K562 (cell line): ENCODE results near the gene KCNAB1. TPM values are rescaled to one million over a fixed set of nuclear protein-coding genes. Genes with fewer than 3 reads are reported as not detected.
"Not testable (repeated sequence)": the region's sequence is repeated elsewhere in the genome, so short reads cannot be mapped to it uniquely, and the experiment has no call there.

Source experiments
- ATAC-seq: fragments of 200-7000 bp; cut with Tn5 transposase; 3 replicates; pipeline ENCODE4 v1.9.1; 2020; ENCODE audit warnings: moderate library complexity
- BruUV-seq: library from RNA; stranded (reverse); fragments of 400-500 nt; replicated peaks from 2 replicates; lab custom pipeline; 2021; lab: Mats Ljungman, UMichigan
- CTCF ChIA-PET: fragments of 300-600 bp; formaldehyde crosslinking; extraction: SDS; loops from one replicate; lab custom pipeline; 2021; ENCODE audit warnings: low intra/inter-chr PET ratio; lab: Yijun Ruan, JAX
- POLR2A ChIA-PET: fragments of 300-600, 350-650 bp; sonication (Branson Sonifier 250); formaldehyde crosslinking; extraction: SDS; loops from one replicate; lab custom pipeline; 2021; ENCODE audit warnings: antibody characterized with exemption, inconsistent platforms; lab: Yijun Ruan, JAX
- DNase-seq, 4 experiments: peaks; one replicate each; pipeline versions ENCODE4 v3.0.0 to v3.0.0-alpha.2; 2011 to 2018; ENCODE audit warnings: low spot score in 3 of 4, mixed read lengths in 3 of 4; ENCODE audit errors: extremely low read depth in 1 of 4
- FAIRE-seq: peaks from 2 replicates; lab custom pipeline; 2011; peaks lifted over from hg19 to GRCh38; lab: Jason Lieb, UNC
- H2AFZ ChIP-seq: 2 replicates; pipeline ENCODE4 v1.6.0; 2011; ENCODE audit warnings: low read depth, low read length, control low read depth, inconsistent platforms
- H3K27ac ChIP-seq: fragments of 200-600 bp; 3 replicates; pipeline ENCODE4 v1.8.0; 2011; ENCODE audit warnings: low read depth, mild to moderate bottlenecking, control low read depth, inconsistent platforms, low read length, moderate library complexity, mixed read lengths; ENCODE audit errors: extremely low read depth
- H3K27me3 ChIP-seq, 2 experiments: fragments of 300-600 bp in 1 of 2; 2 replicates in 1 of 2; 3 replicates in 1 of 2; pipeline versions ENCODE4 v1.6.0 to v1.8.0; 2011; ENCODE audit warnings: inconsistent platforms in 2 of 2, low read length in 2 of 2, mild to moderate bottlenecking in 1 of 2, mixed read lengths in 1 of 2, moderate library complexity in 1 of 2; ENCODE audit not compliant: control insufficient read depth in 2 of 2, insufficient read depth in 2 of 2
- H3K36me3 ChIP-seq: fragments of 300-600 bp; 3 replicates; pipeline ENCODE4 v1.8.0; 2011; ENCODE audit warnings: mild to moderate bottlenecking, low read length, inconsistent platforms; ENCODE audit not compliant: control insufficient read depth, insufficient read depth
- H3K4me1 ChIP-seq, 2 experiments: fragments of 200-600 bp in 1 of 2; replicated peaks in 1 of 2; 2 replicates in 1 of 2; 3 replicates in 1 of 2; pipeline versions ENCODE4 v1.5.1 to v1.8.0; 2011; ENCODE audit warnings: inconsistent platforms in 2 of 2, low read length in 2 of 2, mild to moderate bottlenecking in 1 of 2, mixed read lengths in 1 of 2, moderate library complexity in 1 of 2; ENCODE audit not compliant: control insufficient read depth in 2 of 2, insufficient read depth in 2 of 2
- H3K4me2 ChIP-seq: 2 replicates; pipeline ENCODE4 v1.6.1; 2011; ENCODE audit warnings: low read length, control low read depth, inconsistent platforms, mixed read lengths; ENCODE audit not compliant: insufficient read depth
- H3K4me3 ChIP-seq: fragments of 200-600 bp; sonication (generic), shearing (Covaris generic); 2 replicates; pipeline ENCODE4 v1.5.1; 2016; ENCODE audit warnings: control low read depth, inconsistent platforms
- H3K79me2 ChIP-seq: fragments of 200-600 bp; 3 replicates; pipeline ENCODE4 v1.8.0; 2011; ENCODE audit warnings: low read length, inconsistent platforms; ENCODE audit not compliant: control insufficient read depth, insufficient read depth
- H3K9ac ChIP-seq, 2 experiments: 2 replicates each; pipeline versions ENCODE4 v1.6.0 to v1.6.1; 2011; ENCODE audit warnings: low read depth in 2 of 2, low read length in 2 of 2, control low read depth in 1 of 2, inconsistent platforms in 1 of 2, mild to moderate bottlenecking in 1 of 2, mixed read lengths in 1 of 2; ENCODE audit not compliant: insufficient read depth in 1 of 2
- H3K9me1 ChIP-seq: one replicate; pipeline ENCODE4 v1.6.0; 2011; ENCODE audit warnings: inconsistent platforms, mild to moderate bottlenecking, low read length, moderate library complexity; ENCODE audit not compliant: control insufficient read depth, insufficient read depth
- H3K9me3 ChIP-seq: replicated peaks from 2 replicates; pipeline ENCODE4 v1.5.1; 2011; ENCODE audit warnings: low read depth, low read length, inconsistent platforms; ENCODE audit not compliant: control insufficient read depth, insufficient read depth
- H4K20me1 ChIP-seq: replicated peaks from 2 replicates; pipeline ENCODE4 v1.6.1; 2011; ENCODE audit warnings: low read length, inconsistent platforms, mixed read lengths; ENCODE audit not compliant: control insufficient read depth, insufficient read depth
- ARID3B ChIP-seq: fragments of 250-450 bp; sonication (Bioruptor Pico); IDR thresholded peaks from 2 replicates; pipeline ENCODE4 v1.4.0; 2020; ENCODE audit warnings: borderline replicate concordance
- BMI1 ChIP-seq: fragments of 150-350 bp; IDR thresholded peaks from 2 replicates; pipeline ENCODE4 v1.6.1; 2014; ENCODE audit warnings: low read length
- DMBX1 ChIP-seq: fragments of 250-450 bp; sonication (Bioruptor Pico); IDR thresholded peaks from 2 replicates; pipeline ENCODE4 v1.8.0; 2022; ENCODE audit warnings: inconsistent platforms, mild to moderate bottlenecking, moderate library complexity, borderline replicate concordance
- FOS ChIP-seq: IDR thresholded peaks from 3 replicates; pipeline ENCODE4 v1.6.1; 2011; ENCODE audit not compliant: insufficient read length; ENCODE audit errors: extremely low read depth
- FOXP1 ChIP-seq: sonication (generic); formaldehyde crosslinking; IDR thresholded peaks from 2 replicates; pipeline ENCODE4 v1.8.0; 2022; ENCODE audit warnings: mild to moderate bottlenecking, missing genetic modification reagents
- HINFP ChIP-seq: fragments of 450-650 bp; conservative IDR thresholded peaks from 2 replicates; pipeline ENCODE4 v1.6.1; 2016; ENCODE audit warnings: missing genetic modification characterization, low read depth, mild to moderate bottlenecking, control low read depth, missing compliant biosample characterization
- HLTF ChIP-seq: fragments of 450-650 bp; IDR thresholded peaks from 2 replicates; pipeline ENCODE4 v1.6.1; 2016
- NFYB ChIP-seq: IDR thresholded peaks from 2 replicates; pipeline ENCODE4 v1.6.1; 2011; ENCODE audit warnings: mild to moderate bottlenecking, moderate library complexity; ENCODE audit not compliant: insufficient read length; ENCODE audit errors: extremely low read depth
- SMARCA4 ChIP-seq: fragments of 450-650 bp; IDR thresholded peaks from 2 replicates; pipeline ENCODE4 v1.6.1; 2016
- TARDBP ChIP-seq: fragments of 450-650 bp; IDR thresholded peaks from 2 replicates; pipeline ENCODE4 v1.6.1; 2016
- ZNF699 ChIP-seq: fragments of 250-450 bp; sonication (Bioruptor Pico); IDR thresholded peaks from 2 replicates; pipeline ENCODE4 v1.8.0; 2021; ENCODE audit warnings: mild to moderate bottlenecking, moderate library complexity; ENCODE audit not compliant: insufficient replicate concordance
- WGBS: fragments of 100-300 bp; shearing (Covaris generic); methylation state at CpG from one replicate; pipeline ENCODE4 v1.1.6; 2016; ENCODE audit warnings: low coverage, mixed read lengths; ENCODE audit not compliant: insufficient coverage; ENCODE audit errors: missing lambda C conversion rate; 5-methylcytosine and 5-hydroxymethylcytosine counted together
- in situ Hi-C: fragments of 300-500 bp; cut with MboI; formaldehyde crosslinking; loops from 4 replicates; pipeline ENCODE4 v1.15.0; 2018; ENCODE audit warnings: inconsistent platforms, mixed read lengths
- intact Hi-C: fragments of 100-400 bp; cut with micrococcal nuclease; formaldehyde crosslinking; loops from 2 replicates; pipeline ENCODE4 v1.14.2; 2022
- polyA plus RNA-seq, 8 experiments: library from polyadenylated mRNA; depleted of rRNA in 4 of 8; stranded (reverse) in 5 of 8; unstranded in 3 of 8; fragments of >200 nt; fragmentation: Nextera tagmentation in 2 of 8; fragmentation: Illumina TruSeq in 1 of 8; extraction: Ambion mirVana in 2 of 8; extraction: Trizol in 1 of 8; gene quantifications; 2 replicates each; pipeline versions ENCODE4 v1.2.1 to v1.2.3, GENCODE V29; 2011 to 2014; ENCODE audit warnings: inconsistent platforms in 1 of 8, missing spikeins in 1 of 8
- total RNA-seq, 7 experiments: library from RNA; depleted of rRNA in 6 of 7; stranded (reverse); fragments of >200 nt in 6 of 7; fragmentation: Illumina TruSeq in 2 of 7; extraction: Trizol in 2 of 7; gene quantifications; 2 replicates each; pipeline versions ENCODE4 v1.2.1 to v1.2.3, GENCODE V29; 2011 to 2021; ENCODE audit warnings: low replicate concordance in 1 of 7

Gene KCNAB1
- total and polyA plus RNA-seq, 9 of the 15 experiments (the other 6 are each of a cell fraction or from before 2014, with no cell fraction given): 0.14 to 1.2 (median 0.51) TPM

GRCh38 chr3:156099984-156100383, 20.4 kb upstream of the KCNAB1 start:
- in situ Hi-C loops, H2AFZ ChIP-seq, H3K4me2 ChIP-seq, H3K9me3 ChIP-seq, CTCF ChIA-PET, H3K4me3 ChIP-seq, BruUV-seq, FAIRE-seq, H3K4me1 ChIP-seq, ATAC-seq, intact Hi-C loops, H3K9me1 ChIP-seq, H4K20me1 ChIP-seq, H3K36me3 ChIP-seq, H3K27me3 ChIP-seq, H3K9ac ChIP-seq, H3K79me2 ChIP-seq, H3K27ac ChIP-seq, DNase-seq: not testable (repeated sequence)
- WGBS: 16% methylated on average over 9 of the region's 9 CpGs
- TF ChIP-seq NFYB: peak; percentile 64
- TF ChIP-seq FOS: peak; percentile 15
- POLR2A ChIA-PET: interaction anchor here (0.6 kb wide), 1 partner anchor 330 kb away, joined by 3 read pairs; no protein-coding TSS in a partner anchor

GRCh38 chr3:156102267-156102931, 18.0 kb upstream of the KCNAB1 start:
- Histone ChIP-seq H3K4me1 (peaks cover 0 to 6% of the 10 kb centered on the region in 2 experiments; a peak in 2 of 5 replicates), H3K79me2 (no peaks in the 10 kb centered on the region), H2AFZ (no peak overlapping the region), H3K27me3 (peaks cover 0 to 12% of the 10 kb centered on the region in 2 experiments; a peak in 3 of 5 replicates), H3K36me3 (no peaks in the 10 kb centered on the region), H3K9me3 (no peaks in the 10 kb centered on the region), H3K4me2 (no peak overlapping the region), H3K27ac (no peak overlapping the region), H3K9ac (no peak overlapping the region), H3K9me1 (no peaks in the 10 kb centered on the region), H4K20me1 (no peaks in the 10 kb centered on the region), H3K4me3 (no peak overlapping the region)
- CTCF ChIA-PET: no interaction called here
- no TSS peak for BruUV-seq
- DNase-seq: no peak
- WGBS: 2% methylated on average over 4 of the region's 4 CpGs
- in situ Hi-C loops (no loop called here), intact Hi-C loops (no loop called here)
- POLR2A ChIA-PET: interaction anchor here (0.9 to 1.5 kb wide), 2 partner anchors 12 to 40 kb away, joined by 3 to 5 read pairs; no protein-coding TSS in a partner anchor
- ATAC-seq: no peak
- FAIRE-seq: no peak
- TF ChIP-seq ARID3B (no peak), ZNF699 (CRISPR knock-in tag) (no peak), BMI1 (no peak), TARDBP (no peak), FOXP1 (CRISPR knock-in tag) (no peak), SMARCA4 (no peak), HINFP (tag) (no peak), HLTF (no peak), DMBX1 (CRISPR knock-in tag) (no peak)
